Neuronal stem cell (in vitro differentiated cells): ENCODE results near the gene TOP3B.
"Not testable (repeated sequence)": the region's sequence is repeated elsewhere in the genome, so short reads cannot be mapped to it uniquely, and the experiment has no call there.

Experiments used
- DNase-seq: peaks from one replicate; pipeline ENCODE4 v3.0.0-alpha.2; 2013; ENCODE audit warnings: low spot score
- H2AFZ ChIP-seq: one replicate; pipeline ENCODE4 v1.6.1; 2013; ENCODE audit warnings: mild to moderate bottlenecking, low read length, inconsistent platforms
- H2AK5ac ChIP-seq: 2 replicates; pipeline ENCODE4 v1.6.1; 2013; ENCODE audit warnings: low read depth, mild to moderate bottlenecking, inconsistent platforms, low read length, moderate library complexity, mixed read lengths
- H2BK120ac ChIP-seq: 2 replicates; pipeline ENCODE4 v1.6.1; 2013; ENCODE audit warnings: low read depth, mild to moderate bottlenecking, inconsistent platforms, low read length, moderate library complexity, mixed read lengths
- H2BK12ac ChIP-seq: one replicate; pipeline ENCODE4 v1.6.1; 2013; ENCODE audit warnings: low read length, inconsistent platforms
- H2BK15ac ChIP-seq: 2 replicates; pipeline ENCODE4 v1.6.1; 2013; ENCODE audit warnings: mild to moderate bottlenecking, low read length, inconsistent platforms, mixed read lengths
- H2BK5ac ChIP-seq: one replicate; pipeline ENCODE4 v1.6.1; 2013; ENCODE audit warnings: inconsistent platforms, mild to moderate bottlenecking, low read length, moderate library complexity
- H3K14ac ChIP-seq: one replicate; pipeline ENCODE4 v1.6.1; 2013; ENCODE audit warnings: low read length, inconsistent platforms
- H3K18ac ChIP-seq: 2 replicates; pipeline ENCODE4 v1.6.1; 2013; ENCODE audit warnings: low read length, inconsistent platforms
- H3K23ac ChIP-seq: 2 replicates; pipeline ENCODE4 v1.6.1; 2013; ENCODE audit warnings: low read depth, mild to moderate bottlenecking, mixed read lengths, low read length, inconsistent platforms; ENCODE audit not compliant: poor library complexity
- H3K27ac ChIP-seq: replicated peaks from 3 replicates; pipeline ENCODE4 v1.5.1; 2013; ENCODE audit warnings: low read length, inconsistent platforms
- H3K27me3 ChIP-seq, 3 experiments: 2 replicates each; pipeline ENCODE4 v1.6.1; 2013; ENCODE audit warnings: low read length in 3 of 3, mild to moderate bottlenecking in 2 of 3, inconsistent platforms in 1 of 3, low read depth in 1 of 3, mixed read lengths in 1 of 3, moderate library complexity in 1 of 3; ENCODE audit not compliant: control insufficient read depth in 3 of 3, insufficient read depth in 3 of 3
- H3K36me3 ChIP-seq, 2 donors: replicated peaks in 1 of 2; 2 replicates each; pipeline ENCODE4 v1.6.1; 2013; ENCODE audit warnings: low read length in 2 of 2; ENCODE audit not compliant: control insufficient read depth in 2 of 2, insufficient read depth in 2 of 2
- H3K4ac ChIP-seq: 2 replicates; pipeline ENCODE4 v1.6.1; 2013; ENCODE audit warnings: inconsistent platforms, mild to moderate bottlenecking, low read length, moderate library complexity
- H3K4me1 ChIP-seq, 2 donors: 1 replicate in 1 of 2; 2 replicates in 1 of 2; pipeline ENCODE4 v1.6.1; 2013; ENCODE audit warnings: low read length in 2 of 2, low read depth in 1 of 2; ENCODE audit not compliant: control insufficient read depth in 2 of 2, insufficient read depth in 1 of 2
- H3K4me2 ChIP-seq: one replicate; pipeline ENCODE4 v1.6.1; 2013; ENCODE audit warnings: mild to moderate bottlenecking, low read length, inconsistent platforms; ENCODE audit not compliant: insufficient read depth, poor library complexity, severe bottlenecking
- H3K4me3 ChIP-seq, 2 donors: 2 replicates each; pipeline ENCODE4 v1.5.1; 2013; ENCODE audit warnings: low read length in 2 of 2, mild to moderate bottlenecking in 2 of 2, inconsistent platforms in 1 of 2, moderate library complexity in 1 of 2
- H3K79me1 ChIP-seq: one replicate; pipeline ENCODE4 v1.6.1; 2013; ENCODE audit warnings: low read depth, mild to moderate bottlenecking, inconsistent platforms, low read length, moderate library complexity
- H3K9ac ChIP-seq: one replicate; pipeline ENCODE4 v1.6.1; 2013; ENCODE audit warnings: mild to moderate bottlenecking, low read depth, low read length, inconsistent platforms; ENCODE audit not compliant: poor library complexity
- H3K9me3 ChIP-seq, 2 donors: replicated peaks in 1 of 2; 2 replicates each; pipeline versions ENCODE3 to v1.6.1; 2013; ENCODE audit warnings: low read length in 2 of 2, mild to moderate bottlenecking in 2 of 2, inconsistent platforms in 1 of 2, low read depth in 1 of 2, mixed read lengths in 1 of 2, moderate library complexity in 1 of 2; ENCODE audit not compliant: control insufficient read depth in 2 of 2, insufficient read depth in 1 of 2
- H4K8ac ChIP-seq: one replicate; pipeline ENCODE4 v1.6.1; 2013; ENCODE audit warnings: low read depth, mild to moderate bottlenecking, inconsistent platforms, low read length, moderate library complexity
- H4K91ac ChIP-seq: one replicate; pipeline ENCODE4 v1.6.1; 2013; ENCODE audit warnings: low read length, low read depth, mild to moderate bottlenecking, inconsistent platforms; ENCODE audit not compliant: poor library complexity
- WGBS, 2 donors: extraction: QIAGEN DNeasy Blood & Tissue Kit; methylation state at CpG; one replicate each; pipeline ENCODE4 v1.1.7; 2013; ENCODE audit warnings: missing lambda C conversion rate in 2 of 2, mixed read lengths in 1 of 2; ENCODE audit not compliant: insufficient read length in 2 of 2, insufficient replicate concordance in 1 of 2; ENCODE audit errors: extremely low coverage in 2 of 2; 5-methylcytosine and 5-hydroxymethylcytosine counted together

TOP3B gene

DNA sequence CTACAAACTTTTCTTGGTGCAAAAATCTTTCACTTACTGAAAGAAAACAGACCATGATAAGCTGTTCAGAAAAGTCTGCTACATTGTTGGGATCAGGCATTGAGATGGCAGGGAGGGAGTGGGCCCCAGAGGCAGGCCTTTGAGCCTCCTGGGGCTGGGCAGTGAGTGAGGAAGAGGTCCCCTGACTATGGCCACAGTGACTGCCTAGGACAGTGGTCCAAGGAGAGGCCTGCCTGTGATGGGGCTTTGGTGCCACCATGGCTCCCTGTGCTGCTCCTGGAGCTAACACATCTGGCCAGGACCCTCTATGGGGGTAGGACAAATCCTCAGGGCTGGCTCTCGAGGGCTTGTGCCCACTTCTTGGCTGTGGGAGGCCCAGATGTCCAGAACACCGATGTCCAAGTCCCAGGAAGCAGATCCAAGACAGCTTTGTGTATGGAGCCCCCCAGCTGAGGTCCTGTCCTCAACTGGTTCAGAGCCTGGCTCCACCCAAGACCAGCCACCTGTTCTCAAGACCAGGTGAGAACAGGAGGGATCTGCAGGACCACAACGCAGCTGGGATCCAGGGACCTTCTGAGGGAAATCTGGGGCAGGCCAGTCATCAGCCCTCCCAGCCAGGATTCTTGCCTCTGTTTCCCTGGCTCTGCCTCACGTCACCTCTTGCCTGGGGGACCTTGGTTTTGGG lies 66.8 kb downstream of the TOP3B start:
- Histone ChIP-seq H4K91ac (no peak overlapping the region), H2BK15ac (peak overlapping the region; percentile 69), H3K79me1 (no peaks in the 10 kb centered on the region), H3K4me3 (no peak overlapping the region), H2BK12ac (no peak overlapping the region), H4K8ac (no peak overlapping the region), H3K27me3 (no peaks in the 10 kb centered on the region), H3K27ac (no peak overlapping the region), H3K23ac (no peak overlapping the region), H3K4me2 (no peak overlapping the region), H2BK120ac (no peak overlapping the region), H3K14ac (no peak overlapping the region), H3K18ac (peak overlapping the region; percentile 59), H2AFZ (no peak overlapping the region), H3K36me3 (no peaks in the 10 kb centered on the region), H3K4me1 (peaks cover 6 to 22% of the 10 kb centered on the region in 2 donors), H3K9me3 (no peaks in the 10 kb centered on the region), H2BK5ac (no peak overlapping the region), H2AK5ac (no peak overlapping the region), H3K4ac (no peak overlapping the region), H3K9ac (peak overlapping the region; percentile 38)
- DNase-seq = no peak
- no CpG with 5 or more reads among the region's 4 CpGs for WGBS, 2 donors

DNA sequence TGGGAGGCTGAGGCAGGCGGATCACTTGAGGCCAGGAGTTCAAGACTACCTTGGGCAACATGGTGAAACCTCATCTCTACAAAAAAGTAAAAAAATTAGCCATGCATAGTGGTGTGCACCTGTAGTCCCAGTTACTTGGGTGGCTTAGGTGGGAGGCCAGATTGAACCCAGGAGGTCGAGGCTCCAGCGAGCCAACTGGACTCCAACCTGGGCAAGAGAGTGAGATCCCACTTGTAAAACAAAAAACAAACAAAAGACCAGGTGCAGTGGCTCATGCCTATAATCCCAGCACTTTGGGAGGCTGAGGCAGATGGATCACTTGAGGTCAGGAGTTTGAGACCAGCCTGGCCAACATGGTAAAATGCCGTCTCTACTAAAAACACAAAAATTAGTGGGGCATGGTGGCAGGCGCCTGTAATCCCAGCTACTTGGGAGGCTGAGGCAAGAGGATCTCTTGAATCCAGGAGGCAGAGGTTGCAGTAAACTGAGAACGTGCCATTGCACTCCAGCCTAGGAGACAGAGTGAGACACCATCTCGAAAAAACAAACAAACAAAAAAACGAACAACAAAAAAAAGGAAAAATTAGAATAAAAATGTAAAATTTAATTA lies 68.4 kb downstream of the TOP3B start:
- DNase-seq = not testable (repeated sequence)
- WGBS, 2 donors = no CpG with 5 or more reads among the region's 8 CpGs

GRCh38 chr22:21910367-21910766 lies 72.2 kb downstream of the TOP3B start:
- not testable (repeated sequence) for H2AK5ac ChIP-seq, H3K79me1 ChIP-seq, H3K9ac ChIP-seq, H3K18ac ChIP-seq, H3K9me3 ChIP-seq, H2BK12ac ChIP-seq, H2AFZ ChIP-seq, H3K4me1 ChIP-seq, H4K8ac ChIP-seq, DNase-seq, H2BK120ac ChIP-seq, H3K4me3 ChIP-seq, H3K14ac ChIP-seq, H3K27ac ChIP-seq, H4K91ac ChIP-seq, H3K36me3 ChIP-seq, H3K27me3 ChIP-seq, H2BK5ac ChIP-seq, H3K23ac ChIP-seq, H2BK15ac ChIP-seq, H3K4ac ChIP-seq, H3K4me2 ChIP-seq
- WGBS, 2 donors = no CpG with 5 or more reads among the region's 4 CpGs

More for the DNA sequence above, 68.4 kb downstream of the TOP3B start:
- not testable (repeated sequence) for H2BK15ac ChIP-seq, H4K91ac ChIP-seq, H2BK5ac ChIP-seq, H4K8ac ChIP-seq, H2BK12ac ChIP-seq, H3K23ac ChIP-seq, H2AK5ac ChIP-seq, H3K14ac ChIP-seq, H3K27ac ChIP-seq, H3K4ac ChIP-seq, H3K79me1 ChIP-seq, H3K18ac ChIP-seq, H2AFZ ChIP-seq, H3K27me3 ChIP-seq, H3K4me2 ChIP-seq, H3K9ac ChIP-seq, H3K4me1 ChIP-seq, H2BK120ac ChIP-seq, H3K36me3 ChIP-seq, H3K9me3 ChIP-seq, H3K4me3 ChIP-seq

- no CpG with 5 or more reads among the region's 2 CpGs for WGBS, 2 donors
- Histone ChIP-seq H3K4ac (no peak overlapping the region), H2AFZ (no peak overlapping the region), H3K79me1 (no peaks in the 10 kb centered on the region), H3K14ac (no peak overlapping the region), H4K8ac (no peak overlapping the region), H2BK5ac (no peak overlapping the region), H2BK120ac (no peak overlapping the region), H3K23ac (no peak overlapping the region), H4K91ac (no peak overlapping the region), H2BK15ac (no peak overlapping the region), H3K27ac (no peak overlapping the region), H2BK12ac (no peak overlapping the region), H3K4me1 (peaks cover 0 to 2% of the 10 kb centered on the region in 2 donors), H3K9ac (no peak overlapping the region), H3K18ac (no peak overlapping the region), H2AK5ac (no peak overlapping the region), H3K36me3 (no peaks in the 10 kb centered on the region), H3K4me2 (no peak overlapping the region), H3K4me3 (no peak overlapping the region), H3K9me3 (no peaks in the 10 kb centered on the region), H3K27me3 (no peaks in the 10 kb centered on the region)
- DNase-seq = no peak
Measured at GRCh38 chr22:21909871-21910270, 72.7 kb downstream of the TOP3B start.
